GM18873 (cell line): Measurements from ENCODE around the gene ZDHHC1.

Experiments used
- ATAC-seq: cut with Tn5 transposase; IDR thresholded peaks from one replicate; pipeline ENCODE4 v1.9.1; 2021; ENCODE audit warnings: mild to moderate bottlenecking, moderate library complexity, moderate number of reproducible peaks; ENCODE audit not compliant: unreplicated experiment, low FRiP score

Gene ZDHHC1

DNA sequence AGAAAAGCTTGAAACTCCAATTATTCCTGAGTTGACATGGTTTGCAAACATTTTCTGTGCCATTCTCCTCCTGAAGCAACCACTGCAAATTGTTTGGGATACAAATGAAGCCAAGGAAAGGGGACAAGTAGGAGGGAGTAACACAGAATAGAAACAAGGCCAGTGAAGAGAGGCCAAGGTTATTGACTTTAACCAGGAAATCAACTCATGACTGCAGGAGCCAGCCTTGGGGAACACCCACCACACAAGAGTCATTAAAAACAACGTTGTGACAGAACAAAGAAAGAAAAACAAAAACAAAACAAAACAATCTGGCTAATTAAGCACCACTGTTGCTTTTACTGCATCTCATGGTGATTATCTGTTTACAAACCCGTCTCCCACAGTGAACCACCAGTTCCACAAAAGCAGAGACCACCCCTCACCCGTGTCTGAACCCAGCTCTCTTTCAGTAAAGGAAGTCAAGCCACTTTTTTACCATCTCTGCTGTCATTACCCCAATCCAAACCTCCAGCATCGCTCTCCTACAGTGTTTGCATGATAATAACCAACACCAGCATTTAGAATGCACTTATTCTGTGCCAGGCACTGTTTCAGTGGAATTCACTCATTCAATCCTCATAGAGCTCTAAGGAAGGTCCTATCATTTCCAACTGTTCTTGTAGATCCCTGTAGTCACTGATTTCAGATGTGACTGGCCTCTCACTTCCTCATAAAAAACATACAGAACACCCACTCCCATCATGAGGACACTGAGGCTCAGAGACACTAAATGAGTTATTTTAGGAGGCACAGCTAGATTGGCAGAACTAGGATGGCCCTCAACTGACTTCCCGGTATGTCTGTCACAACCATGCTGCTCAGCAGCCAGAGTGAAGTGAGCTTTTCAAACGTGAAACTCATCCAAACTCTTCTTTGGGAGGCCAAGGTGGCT lies 2.0 kb downstream of the ZDHHC1 start:
- ATAC-seq = no peak

DNA sequence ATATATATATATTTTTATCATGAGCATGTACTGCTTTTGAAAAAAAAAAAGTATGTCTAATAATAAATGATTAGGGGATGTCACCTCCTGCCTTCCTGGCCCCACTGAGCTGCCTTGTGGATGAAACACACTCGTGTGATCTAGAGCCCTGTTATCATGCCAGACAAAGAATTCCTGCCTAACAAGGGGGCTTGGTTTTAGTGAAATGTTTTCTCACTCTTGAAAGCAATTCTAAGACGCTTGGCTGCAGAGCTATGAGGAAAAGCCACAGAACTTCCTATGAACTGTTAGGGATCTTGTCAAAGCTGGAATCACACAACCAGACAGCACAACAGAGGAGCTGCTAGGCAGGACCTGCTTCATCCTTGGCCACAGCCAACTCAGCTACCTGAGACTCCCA lies 4.0 kb downstream of the ZDHHC1 start:
- ATAC-seq = no peak

DNA sequence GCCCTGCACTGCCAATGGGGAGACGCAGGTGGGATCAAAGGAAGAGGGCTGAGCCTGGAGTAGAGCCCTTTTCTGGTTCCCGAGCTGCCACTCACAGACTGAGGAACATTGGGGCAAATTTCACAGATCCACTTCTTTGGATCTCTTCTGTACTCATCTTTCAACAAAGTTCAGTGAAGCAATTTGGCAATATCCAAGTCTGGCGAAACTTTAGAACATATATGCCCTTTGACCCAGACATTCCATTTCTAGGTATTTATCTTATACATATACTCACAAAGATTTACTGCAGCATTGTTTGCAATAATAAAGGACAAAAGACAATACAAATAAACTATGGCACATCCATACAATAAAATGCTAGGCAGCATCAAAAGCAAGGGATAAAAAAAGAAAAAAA lies 4.9 kb downstream of the ZDHHC1 start:
- no peak for ATAC-seq

DNA sequence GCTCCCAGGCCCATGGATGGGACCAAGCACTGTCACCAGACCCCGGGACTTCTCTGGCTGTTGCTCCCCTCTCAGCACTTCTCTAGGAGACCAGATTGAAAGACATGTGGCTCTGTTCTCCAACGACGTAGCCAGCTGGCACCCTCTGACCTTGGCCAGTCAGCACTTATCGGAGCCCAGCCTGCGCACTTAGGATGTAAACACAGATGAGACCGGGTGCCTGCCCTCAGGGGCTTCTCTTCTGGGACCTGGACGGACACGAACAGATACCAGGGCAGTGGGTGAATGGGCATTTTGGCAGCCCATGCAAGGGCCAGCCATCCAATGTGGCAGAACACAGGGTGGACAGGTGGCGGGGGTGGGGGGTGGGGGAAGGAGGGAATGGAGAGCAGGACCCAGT lies 6.6 kb downstream of the ZDHHC1 start:
- no peak for ATAC-seq

DNA sequence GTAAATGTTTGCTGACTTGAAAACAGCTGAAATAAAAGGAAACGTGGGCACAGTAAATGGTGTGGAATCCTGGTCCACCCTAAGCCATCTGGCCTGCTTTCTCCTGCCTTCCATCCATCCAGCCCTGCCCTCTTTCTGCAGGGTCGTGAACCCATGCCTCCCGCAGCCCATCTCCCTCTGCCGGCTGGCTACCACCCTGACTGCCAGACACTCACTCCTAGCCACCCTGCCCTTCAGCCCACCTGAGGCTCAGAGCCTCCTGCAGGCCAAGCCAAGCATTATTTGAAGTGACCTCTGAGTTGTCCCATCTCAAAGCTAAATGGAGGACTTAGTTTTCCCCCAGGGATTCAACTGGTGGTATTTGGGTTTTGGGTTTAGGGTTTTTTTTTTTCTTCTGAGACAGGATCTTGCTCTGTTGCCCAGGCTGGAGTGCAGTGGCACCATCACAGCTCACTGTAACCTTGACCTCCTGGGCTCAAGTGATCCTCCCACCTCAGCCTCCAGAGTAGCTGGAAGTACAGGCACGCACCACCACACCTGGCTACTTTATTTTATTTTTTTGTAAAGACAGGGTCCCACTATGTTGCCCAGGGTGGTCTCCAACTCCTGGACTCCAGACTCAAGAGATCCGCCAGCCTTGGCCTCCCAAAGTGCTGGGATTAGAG lies 8.4 kb downstream of the ZDHHC1 start:
- ATAC-seq = no peak

DNA sequence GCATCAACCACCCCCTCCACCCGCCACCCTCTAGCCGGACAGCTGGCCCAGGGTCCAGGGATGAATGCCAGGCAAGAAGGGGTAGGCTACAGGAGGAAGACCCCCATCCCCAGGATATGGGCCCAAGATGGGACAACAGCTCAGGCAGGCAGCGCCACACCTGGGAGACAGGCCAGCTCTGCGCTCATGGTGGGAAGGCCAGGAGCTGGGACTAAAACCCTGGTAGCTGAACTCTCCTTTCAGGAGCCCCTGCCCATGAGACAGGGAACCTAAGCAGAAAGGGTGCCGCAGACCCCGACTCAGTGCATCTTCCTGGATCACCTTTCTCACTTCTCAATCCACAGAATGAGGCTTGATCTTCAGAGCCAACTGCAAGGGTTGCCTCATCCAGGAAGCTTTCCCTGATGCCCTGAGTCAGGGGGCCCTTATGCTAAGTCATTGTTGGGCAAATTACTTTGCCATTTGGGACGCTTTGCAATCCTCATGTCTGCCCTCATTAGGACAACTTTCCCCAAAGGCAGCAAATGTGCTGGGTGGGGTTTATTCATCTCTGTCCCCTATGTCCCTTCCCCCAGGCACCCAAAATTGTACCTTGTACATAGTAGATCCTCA lies 9.0 kb downstream of the ZDHHC1 start:
- ATAC-seq = no peak

DNA sequence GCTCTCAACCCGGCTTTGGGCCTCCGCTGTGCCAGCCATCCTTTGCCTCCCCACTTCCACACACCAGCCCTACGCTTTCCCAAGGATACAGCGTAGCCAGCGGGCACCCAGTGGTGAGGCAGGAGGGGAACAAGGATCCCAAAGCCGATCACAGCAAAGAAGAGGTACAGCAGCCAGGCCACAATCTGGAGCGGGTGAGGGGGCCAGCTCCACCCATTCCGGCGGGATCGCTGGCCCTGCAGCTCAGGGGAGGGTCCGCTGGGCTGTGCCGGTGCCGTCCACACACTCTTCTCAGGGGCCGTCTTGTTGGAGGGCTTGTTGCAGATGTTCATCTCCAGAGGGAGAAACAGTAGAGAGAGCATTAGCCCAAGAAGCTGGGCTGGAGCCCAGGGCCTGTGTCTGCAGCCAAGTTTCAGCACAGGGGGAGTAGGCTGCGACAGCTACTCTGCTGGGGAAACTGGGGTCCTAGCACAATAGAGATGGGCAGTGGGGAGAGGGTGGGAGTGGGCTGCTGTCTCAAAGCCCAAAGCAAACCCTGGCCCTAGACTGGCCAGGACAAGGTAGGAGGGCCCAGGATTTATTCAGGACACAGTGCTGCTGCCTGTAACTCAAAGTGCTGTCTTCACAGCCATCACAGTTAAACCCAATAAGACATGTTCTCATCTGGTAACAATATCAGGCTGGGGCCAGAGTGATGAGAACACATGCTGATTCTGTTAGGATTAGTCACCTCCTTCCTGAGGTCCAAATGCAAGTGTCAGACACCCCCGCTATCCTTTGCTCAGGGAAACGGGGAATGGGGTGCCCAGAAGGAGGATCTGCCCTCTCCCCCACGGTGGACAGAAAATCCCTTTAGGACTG lies 9.9 kb downstream of the ZDHHC1 start:
- no peak for ATAC-seq

DNA sequence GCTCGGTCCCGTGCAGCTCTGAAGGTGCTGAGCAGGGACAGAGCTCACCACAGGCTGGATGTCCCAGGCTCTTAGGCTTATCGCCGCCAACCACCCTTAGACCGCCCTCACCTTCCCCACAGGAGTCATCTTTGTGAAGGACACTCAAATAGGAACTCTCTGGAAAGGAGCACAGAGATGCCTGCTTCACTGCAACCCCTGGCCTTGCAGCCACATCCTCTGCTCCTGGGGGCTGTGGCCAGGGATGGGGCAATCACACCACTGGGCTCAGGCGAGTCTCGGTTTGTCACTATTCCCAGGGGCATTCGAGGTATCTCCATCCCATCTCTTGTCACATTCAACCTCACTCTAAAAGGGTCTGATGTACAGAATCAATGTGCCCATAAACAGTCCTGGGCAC lies 10.9 kb downstream of the ZDHHC1 start:
- ATAC-seq = no peak

DNA sequence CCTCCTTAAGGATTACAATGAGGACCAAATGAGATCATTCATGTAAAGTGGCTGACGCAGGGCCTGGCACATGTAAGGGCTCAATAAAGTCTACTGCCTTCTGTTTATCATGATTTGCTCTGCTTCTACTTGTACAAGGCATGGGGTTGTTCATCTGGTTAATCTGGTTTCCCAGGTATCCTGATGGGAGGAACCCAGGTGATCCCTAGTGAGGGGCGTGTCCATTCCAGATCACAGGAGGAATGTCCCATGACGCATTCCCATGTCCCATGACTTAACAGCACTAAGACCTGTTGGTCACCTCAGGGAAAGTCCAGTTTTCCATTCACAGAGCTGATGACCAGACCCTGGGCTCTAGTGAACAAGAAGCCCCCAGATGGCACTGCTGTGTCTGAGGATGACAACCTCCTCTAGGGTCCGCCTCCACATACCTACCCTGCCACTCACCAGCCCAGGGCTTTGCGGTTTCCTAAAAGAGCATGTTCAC lies 11.5 kb downstream of the ZDHHC1 start:
- no peak for ATAC-seq

DNA sequence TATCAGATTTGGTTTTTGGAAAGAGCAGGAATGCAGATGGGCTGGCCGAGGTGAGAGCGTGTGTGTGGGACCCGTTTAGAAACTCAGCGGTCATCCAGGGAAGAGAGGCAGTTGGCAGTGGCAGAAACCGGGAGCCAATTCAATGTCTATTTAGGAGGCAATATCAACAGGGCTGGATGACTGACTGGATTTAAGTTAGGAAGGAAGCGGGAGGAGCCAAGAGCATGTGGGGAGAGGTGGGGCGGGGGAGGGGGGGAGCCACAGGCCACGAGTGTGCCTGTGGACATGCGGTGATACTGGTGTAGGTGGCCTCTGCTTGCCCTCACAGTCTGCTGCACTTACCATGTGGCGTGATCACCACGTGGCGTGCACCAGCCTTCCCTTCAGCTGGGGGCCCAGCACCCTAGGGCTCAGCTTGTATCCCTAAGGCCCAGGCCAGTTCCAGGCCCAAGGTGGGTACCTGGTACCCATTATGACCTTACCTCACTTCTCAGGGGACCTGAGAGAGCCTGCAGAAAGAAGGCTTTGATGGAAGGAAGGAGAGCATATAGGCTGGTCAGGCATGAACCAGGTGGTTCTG lies 12.2 kb downstream of the ZDHHC1 start:
- ATAC-seq = no peak

DNA sequence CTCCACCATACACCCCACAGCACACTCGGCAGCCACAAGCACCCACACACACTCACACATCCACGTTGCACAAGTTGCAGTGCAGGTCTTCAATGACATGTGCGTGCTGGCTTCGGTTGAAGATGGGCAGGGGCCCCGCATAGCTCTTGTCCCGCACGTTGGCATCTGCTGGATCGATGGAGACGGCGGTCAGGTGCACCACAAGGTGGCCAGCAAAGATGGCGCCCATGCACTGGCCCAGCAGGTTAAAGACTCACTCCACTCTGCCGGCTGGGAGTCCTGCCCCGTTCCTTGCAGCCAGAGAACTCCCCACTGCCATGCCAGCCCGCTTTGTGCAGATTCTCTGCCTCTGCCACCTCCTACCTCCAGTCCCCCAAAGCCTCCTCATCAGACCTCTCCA lies 15.4 kb downstream of the ZDHHC1 start:
- ATAC-seq = no peak

DNA sequence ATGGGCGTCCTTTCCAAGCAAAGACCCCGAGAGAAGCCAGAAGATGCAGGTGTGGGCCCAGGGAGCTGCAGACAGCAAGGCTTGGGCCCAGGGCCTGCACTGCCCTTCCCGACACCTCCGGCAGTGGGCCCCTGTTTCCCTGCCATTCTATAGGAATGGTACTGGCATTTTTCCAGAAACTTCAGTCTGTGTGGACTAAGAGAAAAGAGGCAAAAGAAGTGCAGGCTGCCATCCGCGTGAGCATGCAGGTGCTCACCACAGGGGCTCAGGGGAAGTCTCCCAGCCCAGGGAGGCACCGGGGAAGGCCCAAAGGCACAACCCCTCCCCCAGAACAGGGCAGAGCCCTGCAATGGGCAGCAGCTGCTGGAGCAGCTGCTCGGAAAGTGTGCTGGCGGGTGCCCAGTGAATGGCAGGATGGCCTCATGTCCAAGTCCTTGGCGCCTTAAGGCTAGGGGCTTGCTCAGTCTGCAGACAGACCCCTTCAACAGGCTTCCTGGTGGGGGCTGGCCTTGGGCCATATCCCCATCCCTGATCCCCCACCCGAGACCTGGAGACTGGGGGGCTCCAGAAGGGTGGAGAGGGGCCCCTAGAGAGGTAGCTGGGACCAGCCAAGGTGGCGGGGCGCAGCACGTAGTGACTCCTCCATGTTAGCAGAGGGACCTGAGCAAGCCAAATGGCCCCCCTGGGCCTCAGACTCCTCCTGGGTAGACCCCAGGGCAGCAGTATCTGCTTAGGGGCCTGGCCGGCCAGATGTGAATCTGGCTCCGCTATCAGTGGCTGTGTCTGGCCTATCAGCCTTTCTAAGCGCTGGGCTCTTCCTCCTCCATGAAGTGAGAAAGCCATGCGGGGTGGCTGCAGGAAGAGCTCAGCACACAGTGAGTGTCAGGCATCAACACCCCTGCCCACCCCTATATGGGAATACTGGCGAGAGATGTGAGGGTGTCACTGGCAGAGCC lies 16.2 kb downstream of the ZDHHC1 start:
- ATAC-seq = no peak

DNA sequence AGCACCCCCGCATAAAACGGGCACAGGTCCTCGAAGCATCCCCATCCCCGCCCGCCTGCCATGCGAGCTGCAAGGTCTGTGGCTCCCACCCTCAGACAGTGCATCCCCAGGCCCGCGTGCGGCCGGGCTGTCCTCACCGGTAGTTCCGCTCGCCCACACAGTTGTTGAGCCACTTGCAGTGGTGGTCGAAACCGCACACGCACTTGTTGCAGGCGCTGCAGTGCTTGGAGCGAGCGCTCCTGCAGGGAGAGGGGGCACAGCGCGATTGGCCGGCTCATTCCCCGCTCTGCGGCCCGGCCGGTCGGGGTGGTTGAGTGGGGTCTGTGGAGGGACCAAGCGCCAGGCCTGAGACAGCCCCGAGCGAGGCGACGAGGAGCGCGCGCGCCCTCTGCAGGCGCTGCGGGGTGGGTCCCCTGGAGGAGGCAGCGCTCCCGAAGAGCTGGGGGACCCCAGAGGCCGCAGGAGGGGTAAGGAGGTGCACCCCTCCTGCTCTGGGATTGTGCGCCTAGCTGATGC lies 17.0 kb downstream of the ZDHHC1 start:
- no peak for ATAC-seq

DNA sequence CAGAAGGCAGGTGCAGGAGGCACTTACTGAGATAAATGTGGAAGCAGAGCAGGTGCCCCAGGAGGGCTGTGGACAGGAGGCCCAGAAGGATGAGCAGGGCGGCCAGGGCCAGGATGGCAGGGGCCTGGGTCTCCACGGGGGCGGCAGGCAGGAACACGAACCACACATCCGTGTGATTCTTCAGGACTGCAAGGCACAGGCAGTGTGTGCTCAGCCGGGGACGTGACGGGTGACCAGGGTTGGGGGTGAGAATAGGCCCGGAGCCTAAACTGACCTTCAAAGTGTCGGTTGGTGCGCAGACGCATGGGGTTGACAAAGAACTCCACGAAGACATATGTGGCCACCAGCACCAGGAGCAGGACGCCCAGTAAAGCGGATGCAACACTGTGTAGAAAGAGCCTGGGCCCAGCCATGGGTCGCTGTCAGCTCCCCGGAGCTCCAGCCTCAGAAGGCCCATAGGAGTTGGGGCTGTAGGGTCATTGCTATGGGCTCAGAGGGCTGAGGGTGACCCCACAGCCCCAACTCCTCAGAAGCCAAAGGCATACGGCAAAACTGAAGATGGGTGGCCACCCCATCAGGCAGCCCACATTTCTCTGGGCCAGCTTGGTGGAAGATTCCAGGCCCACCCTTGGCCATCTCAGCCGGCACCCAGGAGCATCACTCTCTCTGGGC lies 17.6 kb downstream of the ZDHHC1 start:
- ATAC-seq = no peak

DNA sequence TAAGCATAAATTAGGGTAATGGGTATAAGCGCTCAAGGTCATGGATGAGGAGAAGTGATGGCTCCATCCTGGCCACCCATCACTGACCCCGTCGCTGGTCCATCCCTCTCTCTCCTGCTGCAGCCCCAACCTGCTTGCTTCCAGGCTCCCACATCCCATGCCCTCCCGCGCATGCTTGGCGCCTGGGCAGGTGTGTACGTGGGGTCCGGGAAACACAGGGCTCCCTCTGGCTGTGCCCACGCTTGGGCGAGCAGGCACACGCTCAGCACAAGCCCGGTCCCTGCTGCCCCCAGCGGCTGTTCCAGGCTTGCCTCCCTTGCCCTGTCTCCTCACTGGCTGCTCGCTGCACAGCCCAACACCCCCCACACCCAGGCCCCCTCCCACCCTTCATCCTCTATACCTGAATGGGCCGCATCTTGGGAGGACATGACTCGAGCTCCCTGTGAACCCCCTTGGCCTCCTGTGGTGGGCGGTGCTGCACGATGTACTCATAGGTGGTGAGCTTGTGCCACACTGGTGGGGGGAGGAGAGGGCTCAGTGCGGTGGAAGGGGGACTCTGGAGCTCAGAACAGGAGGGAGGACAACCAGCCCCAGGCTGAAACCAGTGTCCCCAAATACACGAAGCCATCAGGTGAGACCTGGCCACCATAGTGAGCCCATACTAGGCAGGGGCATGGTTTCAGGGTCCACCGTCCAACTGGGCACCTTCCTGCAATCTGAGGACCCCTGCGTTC lies 18.3 kb downstream of the ZDHHC1 start:
- no peak for ATAC-seq

DNA sequence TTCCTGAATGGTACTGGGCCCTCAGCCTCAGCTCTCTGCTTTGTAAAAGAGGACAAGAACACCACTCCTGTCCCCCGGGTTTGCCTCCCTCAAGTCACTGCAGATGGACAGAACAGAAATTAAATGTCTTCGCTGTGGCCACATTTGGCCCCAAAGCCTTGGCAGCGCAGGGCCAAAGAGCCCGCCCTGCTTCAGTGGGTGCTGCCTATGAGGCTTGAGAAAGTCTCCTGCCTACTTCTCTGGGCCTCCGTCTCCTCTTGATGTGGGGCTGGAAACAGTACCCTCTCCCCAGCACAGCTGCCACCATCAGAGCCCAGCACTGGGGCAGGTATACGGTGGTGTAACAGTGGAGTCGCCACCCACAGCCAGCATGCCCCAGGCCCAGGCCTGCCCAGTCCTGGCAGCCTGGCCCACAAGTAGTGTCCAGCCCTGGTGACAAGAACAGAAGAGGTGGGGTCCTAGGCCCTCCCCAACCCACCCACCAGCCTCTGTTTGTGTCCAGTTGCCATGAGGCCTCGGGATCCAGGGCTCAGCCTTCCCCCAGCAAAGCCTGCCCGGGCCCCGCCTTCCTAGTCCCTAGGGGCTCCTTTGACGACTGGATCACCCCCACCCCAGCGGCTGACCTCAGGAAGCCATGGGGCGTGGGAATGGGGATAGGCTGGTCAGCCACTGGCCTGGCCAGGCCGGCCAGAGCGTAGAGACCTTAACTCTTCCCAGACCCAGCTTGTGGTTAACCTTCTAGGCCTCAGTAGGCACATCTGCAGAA lies 19.1 kb downstream of the ZDHHC1 start:
- no peak for ATAC-seq
